Body of pancreas (tissue), 4 donors: ENCODE results near the gene SNRPF. TPM values are rescaled to one million over a fixed set of nuclear protein-coding genes. Genes with fewer than 3 reads are reported as not detected.

Source experiments
- ATAC-seq: fragments of 150-250 bp; one replicate; pipeline ENCODE4 v1.9.1; 2016
- DNase-seq, 4 donors: peaks; one replicate each; pipeline ENCODE4 v3.0.0-alpha.2; 2019
- H3K27ac ChIP-seq, 4 donors: fragments of 200-600 bp; sonication (generic); 1 replicate in 3 of 4; 2 replicates in 1 of 4; pipeline versions ENCODE4 v1.5.1 to v1.6.1; 2016 to 2019; ENCODE audit warnings: mild to moderate bottlenecking in 1 of 4, mixed read lengths in 1 of 4, moderate library complexity in 1 of 4
- H3K27me3 ChIP-seq, 2 donors: fragments of 200-600 bp; sonication (generic); one replicate each; pipeline ENCODE4 v1.6.0; 2016; ENCODE audit warnings: mild to moderate bottlenecking in 1 of 2
- H3K36me3 ChIP-seq, 2 donors: fragments of 200-600 bp; sonication (generic); replicated peaks in 1 of 2; 2 replicates each; pipeline ENCODE4 v1.5.1; 2016; ENCODE audit warnings: low read depth in 2 of 2; ENCODE audit not compliant: insufficient read depth in 1 of 2
- H3K4me1 ChIP-seq: fragments of 200-600 bp; sonication (generic); one replicate; pipeline ENCODE4 v1.6.0; 2016
- H3K4me3 ChIP-seq, 2 donors: fragments of 200-600 bp; sonication (generic); 1 replicate in 1 of 2; 2 replicates in 1 of 2; pipeline ENCODE4 v1.5.1; 2016 to 2019
- H3K9me3 ChIP-seq, 3 donors: fragments of 200-600 bp; sonication (generic); 1 replicate in 2 of 3; 2 replicates in 1 of 3; pipeline ENCODE4 v1.5.1; 2016
- POLR2A ChIP-seq, 3 donors: fragments of 450-650 bp; IDR thresholded peaks; one replicate each; pipeline ENCODE4 v1.6.1; 2016; ENCODE audit warnings: antibody characterized with exemption in 3 of 3, mild to moderate bottlenecking in 2 of 3
- WGBS, 2 donors: methylation state at CpG; one replicate each; pipeline ENCODE4 v1.1.5; 2017; 5-methylcytosine and 5-hydroxymethylcytosine counted together
- intact Hi-C: fragments of 100-400 bp; cut with DNase I; formaldehyde crosslinking; loops from one replicate; pipeline ENCODE4 v1.15.1; 2023
- total RNA-seq, 2 donors: library from RNA; depleted of rRNA; stranded (reverse); fragments of >200 nt; gene quantifications; one replicate each; pipeline ENCODE4 v1.1.0, GENCODE V29; 2016
- TF ChIP-seq, protein P1 (sequence below), 7 experiments: fragments of 450-650 bp in 4 of 7; fragments of 200-600 bp in 3 of 7; sonication (generic) in 3 of 7; IDR thresholded peaks; one replicate each; pipeline ENCODE4 v1.5.1; 2016 to 2019; ENCODE audit warnings: antibody characterized with exemption in 7 of 7

The SNRPF gene
- total RNA-seq, 2 donors from 2014 or later: 6.7 to 7.6 TPM

DNA sequence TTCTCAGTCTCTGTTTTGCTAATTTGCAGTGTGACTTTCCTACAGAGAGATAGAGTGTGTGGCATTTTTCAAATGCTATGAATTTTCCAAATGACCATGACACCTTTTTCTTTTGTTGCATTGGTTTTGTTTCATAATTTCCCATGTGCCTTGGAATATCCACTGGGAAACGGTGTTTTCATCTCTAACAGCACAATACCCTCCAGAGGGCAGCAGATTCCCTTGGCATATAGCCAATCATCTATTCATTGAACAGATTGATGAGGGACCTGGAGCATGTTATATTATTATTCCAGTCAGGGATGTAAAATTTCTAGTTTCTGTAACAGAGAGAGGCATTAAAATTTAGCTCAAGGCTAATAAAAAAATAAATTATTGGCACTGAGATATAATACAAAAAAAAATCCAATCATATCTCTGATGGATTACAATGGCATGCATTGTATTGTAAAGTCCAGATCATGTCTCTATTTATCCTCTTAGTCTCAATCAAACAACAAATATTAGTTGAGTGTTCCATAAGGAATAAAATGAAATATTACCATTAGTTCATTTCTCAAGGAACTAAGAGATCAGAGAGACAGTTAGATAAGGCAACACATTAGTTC is 38.6 kb upstream of the SNRPF start:
- Histone ChIP-seq H3K4me1 (peaks cover 4% of the 10 kb centered on the region), H3K36me3 (no peaks in the 10 kb centered on the region), H3K9me3 (no peaks in the 10 kb centered on the region), H3K27ac (no peak overlapping the region), H3K4me3 (no peak overlapping the region), H3K27me3 (no peaks in the 10 kb centered on the region)
- DNase-seq (peak; percentile 70 to 79 (median 72)), ATAC-seq (peak; percentile 87)
- TF ChIP-seq, protein P1, sequence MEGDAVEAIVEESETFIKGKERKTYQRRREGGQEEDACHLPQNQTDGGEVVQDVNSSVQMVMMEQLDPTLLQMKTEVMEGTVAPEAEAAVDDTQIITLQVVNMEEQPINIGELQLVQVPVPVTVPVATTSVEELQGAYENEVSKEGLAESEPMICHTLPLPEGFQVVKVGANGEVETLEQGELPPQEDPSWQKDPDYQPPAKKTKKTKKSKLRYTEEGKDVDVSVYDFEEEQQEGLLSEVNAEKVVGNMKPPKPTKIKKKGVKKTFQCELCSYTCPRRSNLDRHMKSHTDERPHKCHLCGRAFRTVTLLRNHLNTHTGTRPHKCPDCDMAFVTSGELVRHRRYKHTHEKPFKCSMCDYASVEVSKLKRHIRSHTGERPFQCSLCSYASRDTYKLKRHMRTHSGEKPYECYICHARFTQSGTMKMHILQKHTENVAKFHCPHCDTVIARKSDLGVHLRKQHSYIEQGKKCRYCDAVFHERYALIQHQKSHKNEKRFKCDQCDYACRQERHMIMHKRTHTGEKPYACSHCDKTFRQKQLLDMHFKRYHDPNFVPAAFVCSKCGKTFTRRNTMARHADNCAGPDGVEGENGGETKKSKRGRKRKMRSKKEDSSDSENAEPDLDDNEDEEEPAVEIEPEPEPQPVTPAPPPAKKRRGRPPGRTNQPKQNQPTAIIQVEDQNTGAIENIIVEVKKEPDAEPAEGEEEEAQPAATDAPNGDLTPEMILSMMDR (IDR thresholded peaks at IDR 0.05): peak; percentile 36 to 87 (median 74)
- TF ChIP-seq POLR2A (IDR thresholded peaks at IDR 0.05): no peak
- WGBS, 2 donors: 0 to 4% methylated on average over 1 of the region's 1 CpG
- intact Hi-C loops: no loop called here

DNA sequence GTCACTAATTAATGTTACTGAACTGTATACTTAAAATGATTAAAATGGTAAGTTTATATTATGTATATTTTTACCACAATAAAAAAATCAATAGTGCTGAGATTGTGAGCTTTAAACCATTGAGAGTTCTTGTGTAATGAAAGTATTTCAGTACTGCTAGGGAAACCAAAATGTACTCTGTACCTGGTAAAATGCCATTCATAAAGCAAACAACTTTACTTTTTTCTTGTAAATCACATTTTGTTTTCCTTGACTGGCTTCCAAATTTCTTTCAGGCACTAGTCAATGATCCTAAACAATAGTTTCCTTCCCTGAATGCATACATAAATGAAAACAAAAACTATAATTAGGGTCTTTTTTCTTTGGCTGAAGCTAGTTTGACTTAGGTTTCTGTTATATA is 29.4 kb upstream of the SNRPF start:
- H3K9me3 ChIP-seq: no peaks in the 10 kb centered on the region
- H3K4me1 ChIP-seq: peaks cover 13% of the 10 kb centered on the region
- H3K36me3 ChIP-seq: no peaks in the 10 kb centered on the region
- TF ChIP-seq, protein P1 (IDR thresholded peaks at IDR 0.05): no peak
- no peak for TF ChIP-seq POLR2A (IDR thresholded peaks at IDR 0.05)
- ATAC-seq (peak; percentile 87), DNase-seq (no peak)
- intact Hi-C loops: no loop called here
- H3K4me3 ChIP-seq: no peak overlapping the region
- H3K27ac ChIP-seq: peak overlapping the region in 1 of 4 donors; percentile 12
- H3K27me3 ChIP-seq: no peaks in the 10 kb centered on the region

DNA sequence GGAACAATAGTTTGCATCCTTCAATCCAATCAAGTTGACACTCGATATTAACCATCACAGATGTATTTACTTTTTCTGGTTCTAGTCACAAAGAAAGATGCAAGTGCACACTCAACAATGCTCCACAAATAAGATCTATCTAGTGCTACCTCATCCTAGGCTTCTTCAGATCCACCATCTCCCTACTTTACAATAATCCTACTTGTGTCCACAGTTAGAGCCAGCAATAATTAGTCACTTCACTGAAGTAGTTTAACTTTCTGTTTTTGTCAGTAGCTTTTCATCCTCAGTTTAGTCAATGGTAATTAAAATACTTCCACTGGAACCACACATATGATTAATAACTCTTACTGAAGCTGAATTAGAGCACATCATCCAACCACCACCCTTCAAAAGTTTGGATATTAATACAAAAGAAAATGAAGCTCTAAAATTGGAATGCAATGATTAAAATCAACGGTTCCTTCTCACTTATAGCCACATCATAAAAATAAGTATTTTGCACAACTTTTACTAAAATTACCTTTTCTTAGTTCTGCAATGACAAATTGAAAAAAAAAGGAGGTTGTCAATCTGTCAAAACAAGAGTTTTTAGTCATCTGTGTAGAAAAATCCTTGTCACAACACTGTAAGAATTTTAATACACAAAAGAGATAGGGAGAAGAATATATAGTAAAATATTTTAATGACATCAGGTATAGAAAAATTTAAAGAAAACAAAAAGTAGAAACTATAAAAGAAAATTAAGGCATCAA is 28.2 kb upstream of the SNRPF start:
- DNase-seq (no peak), ATAC-seq (no peak)
- no peaks in the 10 kb centered on the region for H3K9me3 ChIP-seq
- TF ChIP-seq, protein P1 (IDR thresholded peaks at IDR 0.05): no peak
- TF ChIP-seq POLR2A (IDR thresholded peaks at IDR 0.05): no peak
- no peak overlapping the region for H3K27ac ChIP-seq
- intact Hi-C loops: no loop called here
- WGBS, 2 donors: 76 to 82% methylated on average over 2 of the region's 2 CpGs
- no peaks in the 10 kb centered on the region for H3K27me3 ChIP-seq
- no peak overlapping the region for H3K4me3 ChIP-seq
- H3K36me3 ChIP-seq: no peaks in the 10 kb centered on the region
- H3K4me1 ChIP-seq: peaks cover 13% of the 10 kb centered on the region

DNA sequence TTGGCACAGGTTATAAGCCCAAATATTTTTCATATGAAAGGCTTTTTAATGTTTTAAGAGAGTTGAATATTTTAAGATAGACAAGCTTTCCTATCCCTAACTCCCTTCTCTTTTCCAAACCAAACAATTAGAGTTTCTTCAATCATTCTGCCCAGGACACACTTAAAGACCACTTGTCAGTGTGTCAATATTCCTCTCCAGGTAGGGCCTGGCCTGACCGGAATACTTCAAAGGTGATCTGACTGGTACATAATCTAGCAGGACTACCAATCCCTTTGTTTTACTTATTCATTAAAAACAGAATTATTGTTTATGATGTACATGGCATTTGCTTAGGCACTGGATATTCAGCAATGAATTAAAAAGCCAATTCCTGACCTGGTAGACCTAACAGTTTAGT is 24.2 kb upstream of the SNRPF start:
- no peak overlapping the region for H3K4me3 ChIP-seq
- intact Hi-C loops: no loop called here
- peaks cover 15% of the 10 kb centered on the region for H3K4me1 ChIP-seq
- no peaks in the 10 kb centered on the region for H3K27me3 ChIP-seq
- WGBS, 2 donors: 93 to 94% methylated on average over 1 of the region's 1 CpG
- H3K9me3 ChIP-seq: no peaks in the 10 kb centered on the region
- H3K27ac ChIP-seq: no peak overlapping the region
- ATAC-seq (no peak), DNase-seq (no peak)
- TF ChIP-seq, protein P1 (IDR thresholded peaks at IDR 0.05): no peak
- TF ChIP-seq POLR2A (IDR thresholded peaks at IDR 0.05): no peak
- H3K36me3 ChIP-seq: no peaks in the 10 kb centered on the region
